HT1080 (cell line): ENCODE results near the gene KIZ. TPM values are rescaled to one million over a fixed set of nuclear protein-coding genes. Genes with fewer than 3 reads are reported as not detected.

Experiments used
- DNase-seq: peaks from one replicate; pipeline ENCODE4 v3.0.0-alpha.2; 2015; ENCODE audit warnings: low read depth
- total RNA-seq: library from RNA; depleted of rRNA; stranded (reverse); fragments of >200 nt; shearing (Covaris generic); gene quantifications from 2 replicates; pipeline ENCODE4 v1.2.3, GENCODE V29; 2014

KIZ gene
- total RNA-seq, 1 experiment from 2014 or later: 6.7 TPM

DNA sequence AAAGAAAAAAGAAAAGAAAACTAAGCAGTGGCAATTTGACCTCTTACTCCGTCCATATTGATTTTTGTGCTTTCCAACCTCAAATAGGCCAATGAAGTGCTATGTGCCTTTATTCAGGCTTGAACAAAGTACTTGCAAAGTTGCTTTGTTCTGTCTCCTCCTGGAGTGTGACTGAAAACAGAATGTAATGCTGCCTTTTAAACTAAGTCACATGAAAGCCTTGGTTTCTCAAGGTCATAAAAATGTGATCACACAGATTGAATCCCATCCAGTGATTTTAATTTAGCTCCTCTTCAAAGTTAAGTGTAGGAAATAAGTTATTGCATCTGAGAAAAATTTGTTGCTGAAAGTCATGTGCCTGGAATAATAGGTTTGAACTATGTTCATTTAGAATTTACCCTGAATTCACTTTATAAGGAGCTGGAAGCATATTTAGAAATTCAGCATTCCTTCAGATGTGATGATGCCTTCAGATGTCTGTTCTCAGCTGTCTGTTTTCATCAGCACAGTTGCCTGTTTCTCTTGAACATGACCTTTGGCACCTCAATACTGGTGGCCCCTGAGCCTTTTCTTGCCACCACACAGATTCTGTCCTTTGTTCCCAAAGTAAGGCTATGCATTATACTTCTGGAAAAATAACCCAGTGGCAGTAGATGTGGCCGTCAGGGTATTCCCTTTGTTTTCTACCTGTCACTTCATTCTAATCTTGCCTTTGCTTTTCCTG, 48.8 kb downstream of the KIZ start:
- no peak for DNase-seq

DNA sequence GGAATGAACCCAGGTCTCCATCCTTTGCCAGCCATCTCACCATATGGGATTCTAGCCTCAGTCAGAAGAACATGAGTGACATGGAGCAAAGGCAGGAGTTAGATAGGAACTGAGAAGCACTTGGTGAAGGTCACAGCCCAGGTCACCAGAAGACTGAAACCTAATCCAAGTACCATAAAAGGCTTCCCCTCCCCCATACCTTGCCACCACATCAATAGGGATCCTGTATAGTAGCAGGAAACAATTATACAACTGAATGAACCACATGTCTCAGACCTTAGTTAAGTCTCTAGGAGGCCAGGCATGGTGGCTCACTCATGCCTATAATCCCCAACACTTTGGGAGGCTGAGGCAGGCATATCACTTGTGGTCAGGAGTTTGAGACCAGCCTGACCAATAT, 49.6 kb downstream of the KIZ start:
- DNase-seq: no peak

DNA sequence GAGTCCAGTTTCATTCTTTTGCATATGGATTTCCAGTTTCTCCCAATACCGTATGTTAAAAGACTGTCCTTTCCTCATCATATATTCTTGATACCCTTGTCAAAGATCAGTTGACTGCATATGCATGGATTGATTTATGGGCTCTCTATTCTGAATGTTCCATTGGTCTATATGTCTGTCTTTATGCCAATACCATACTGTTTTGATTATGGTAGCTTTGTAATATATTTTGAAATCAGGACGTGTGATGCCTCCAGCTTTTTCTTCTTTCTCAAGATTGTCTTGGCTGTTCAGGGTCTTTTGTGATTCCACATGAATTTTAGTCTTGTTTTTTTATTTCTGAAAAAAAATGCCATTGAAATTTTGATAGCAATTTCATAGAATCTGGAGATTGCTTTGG, 51.9 kb downstream of the KIZ start:
- DNase-seq: no peak

GRCh38 chr20:21179757-21180156, 53.9 kb downstream of the KIZ start:
- no peak for DNase-seq

- DNase-seq: no peak
Measured at GRCh38 chr20:21180248-21180647, 54.4 kb downstream of the KIZ start.

GRCh38 chr20:21181028-21181427, 55.1 kb downstream of the KIZ start:
- no peak for DNase-seq

DNA sequence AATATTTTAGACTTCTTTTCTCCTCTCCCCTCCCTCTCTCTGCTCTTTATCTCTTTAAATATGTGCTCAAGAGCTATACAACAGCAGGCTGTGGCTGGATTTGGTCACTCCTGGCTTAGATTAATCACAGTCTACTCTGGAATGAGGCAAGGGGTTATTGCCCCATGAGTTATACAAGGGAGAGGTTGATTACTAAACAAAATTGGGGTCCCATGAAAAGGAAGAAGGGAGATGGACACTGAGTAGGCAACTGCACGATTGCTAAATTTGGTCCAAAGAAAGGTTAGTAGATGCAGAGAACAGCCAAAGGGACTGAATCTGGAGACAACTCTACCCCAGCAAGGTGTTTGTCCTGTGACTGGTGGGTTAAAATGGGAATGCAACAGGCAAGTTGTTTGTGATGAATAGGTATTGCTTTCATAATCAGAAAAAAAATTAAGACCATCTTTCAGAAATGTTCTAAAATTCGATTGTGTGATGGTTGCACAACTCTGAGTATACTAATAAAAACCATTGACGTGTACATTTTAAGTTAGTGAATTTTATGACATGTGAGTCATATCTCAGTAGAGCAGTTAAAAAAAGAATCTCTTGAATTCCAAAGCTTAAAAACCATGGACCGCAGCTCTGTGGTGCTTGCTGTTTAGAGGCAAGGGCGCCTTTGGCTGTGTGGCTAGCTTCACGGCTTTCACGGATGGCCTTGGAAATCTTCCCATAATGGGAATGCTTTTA, 57.1 kb downstream of the KIZ start:
- DNase-seq: peak; percentile 81

GRCh38 chr20:21183722-21184121, 57.8 kb downstream of the KIZ start:
- peak; percentile 41 for DNase-seq

DNA sequence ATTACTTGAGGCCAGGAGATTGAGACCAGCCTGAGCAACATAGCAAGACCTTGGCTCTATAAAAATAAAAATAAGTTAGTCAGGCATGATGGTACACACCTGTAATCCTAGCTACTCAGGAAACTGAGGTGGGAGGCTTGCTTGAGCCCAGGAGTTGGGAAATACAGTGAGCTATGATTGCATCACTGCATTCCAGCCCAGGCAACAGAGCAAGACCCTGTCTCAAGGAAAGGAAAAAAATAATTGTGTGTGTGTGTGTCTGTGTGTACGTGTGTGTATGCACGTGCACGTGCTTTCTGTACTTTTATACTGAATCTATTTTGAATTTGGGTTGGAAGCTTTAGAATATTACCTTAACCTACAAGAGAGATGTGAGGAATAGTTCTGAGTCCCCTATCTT, 58.9 kb downstream of the KIZ start:
- DNase-seq: peak; percentile 34

DNA sequence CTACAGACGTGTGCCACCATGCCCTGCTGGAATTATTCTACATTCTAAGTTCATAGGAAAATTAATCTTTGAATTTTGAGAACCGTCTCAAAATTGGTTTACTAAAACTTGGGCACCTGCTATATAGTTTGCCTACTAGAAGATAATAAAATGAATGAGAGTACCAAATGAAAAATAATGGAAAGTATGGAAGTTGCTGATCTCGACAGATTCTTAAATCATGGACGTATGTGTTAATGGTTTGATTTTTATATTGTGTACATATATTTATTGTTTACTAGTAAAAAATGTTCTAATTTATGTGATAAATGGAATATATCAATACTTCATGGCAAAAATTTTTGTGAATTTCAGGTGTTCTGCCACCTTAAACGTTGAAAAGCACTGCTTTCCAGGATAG, 60.0 kb downstream of the KIZ start:
- no peak for DNase-seq

DNA sequence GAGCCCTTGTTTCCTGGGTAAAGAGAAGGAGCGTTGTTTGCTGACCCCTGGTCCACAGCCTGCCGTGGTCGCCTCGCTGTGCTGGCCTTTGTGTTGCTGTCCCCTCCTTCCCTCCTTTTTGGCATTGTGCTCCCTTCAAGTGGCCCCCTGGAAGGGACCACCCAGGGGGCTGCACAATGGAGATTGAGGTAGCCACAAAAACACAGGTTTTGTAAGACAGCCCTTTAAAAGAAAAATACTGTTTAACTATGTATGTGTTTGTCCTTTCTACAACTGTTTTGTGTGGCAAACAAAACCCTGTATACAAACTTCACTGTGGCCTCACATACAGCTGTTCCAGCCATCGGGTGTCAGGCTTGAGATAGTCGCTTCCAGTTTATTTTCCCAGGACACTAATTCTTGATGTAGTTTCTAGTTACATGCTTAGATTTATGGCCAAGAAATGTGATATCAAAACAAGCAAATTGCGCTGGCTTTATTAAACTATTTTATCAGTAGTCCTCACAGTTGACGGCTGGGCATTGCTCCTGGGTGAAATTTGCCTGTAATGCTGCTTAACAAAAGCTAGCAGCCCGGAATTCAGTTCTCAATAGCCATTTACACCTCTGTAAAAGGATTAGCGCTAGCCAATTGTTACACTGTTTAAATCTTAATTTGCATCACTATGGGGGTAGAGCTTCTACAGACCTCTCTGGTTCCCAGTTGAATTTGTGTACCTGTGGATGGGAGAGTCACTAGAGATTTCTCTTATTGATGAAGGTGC, 64.1 kb downstream of the KIZ start:
- no peak for DNase-seq

DNA sequence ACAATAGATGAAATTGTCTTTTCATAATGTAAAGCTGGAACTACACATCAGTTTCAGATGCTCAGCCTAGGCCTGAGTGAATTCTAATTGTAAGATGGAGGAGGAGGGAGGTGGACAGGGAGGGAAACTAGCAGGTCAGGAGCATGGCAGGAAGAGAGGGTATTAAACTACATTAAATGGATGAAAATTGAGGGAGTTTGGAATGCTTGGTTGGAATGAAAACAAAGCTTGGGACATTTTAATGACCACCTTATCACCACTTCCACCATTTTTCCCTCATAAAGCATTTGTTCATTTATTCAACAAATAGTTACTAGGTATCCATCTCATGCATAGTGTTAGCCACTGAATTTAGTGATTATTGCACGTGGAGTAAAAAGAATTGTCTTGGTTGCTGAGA, 65.0 kb downstream of the KIZ start:
- DNase-seq: no peak

DNA sequence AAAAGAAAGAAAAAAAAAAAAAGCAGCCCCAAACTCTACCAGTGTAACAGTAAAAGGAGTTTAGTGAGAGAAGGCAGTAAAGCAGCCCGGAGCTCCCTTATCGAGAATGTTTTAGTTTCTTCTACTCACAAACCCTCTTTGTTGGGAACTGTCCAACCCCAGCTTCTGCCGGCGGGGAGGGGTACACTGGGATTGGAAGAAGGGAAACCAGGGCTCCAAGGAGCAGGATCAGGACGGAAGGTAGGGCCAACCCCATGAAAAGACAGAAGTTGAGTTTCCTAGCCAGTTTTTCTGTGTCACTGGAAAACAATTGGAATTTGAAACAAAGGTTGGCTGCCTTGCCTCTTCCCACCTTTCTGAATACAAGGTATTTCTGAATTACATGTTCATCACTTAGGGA, 66.0 kb downstream of the KIZ start:
- no peak for DNase-seq

DNA sequence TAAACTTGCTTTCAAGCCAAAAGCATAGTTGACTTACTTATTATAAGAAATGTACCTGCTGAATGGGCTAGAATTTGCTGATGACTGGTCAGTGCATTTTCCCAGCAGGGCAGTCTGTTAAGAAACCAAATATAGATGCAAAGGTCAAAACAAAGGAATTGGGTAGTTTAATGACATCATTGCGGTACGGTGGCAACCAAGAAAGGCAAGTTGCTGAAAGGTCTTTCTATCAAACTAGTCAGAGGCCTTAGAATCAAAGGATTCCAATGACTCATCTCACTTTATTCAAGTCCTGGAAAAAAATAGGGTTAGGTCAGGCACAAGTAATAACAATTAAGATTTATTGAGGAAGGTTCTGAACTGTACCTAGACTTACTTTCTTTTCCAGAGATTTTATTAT, 76.4 kb downstream of the KIZ start:
- peak; percentile 87 for DNase-seq

DNA sequence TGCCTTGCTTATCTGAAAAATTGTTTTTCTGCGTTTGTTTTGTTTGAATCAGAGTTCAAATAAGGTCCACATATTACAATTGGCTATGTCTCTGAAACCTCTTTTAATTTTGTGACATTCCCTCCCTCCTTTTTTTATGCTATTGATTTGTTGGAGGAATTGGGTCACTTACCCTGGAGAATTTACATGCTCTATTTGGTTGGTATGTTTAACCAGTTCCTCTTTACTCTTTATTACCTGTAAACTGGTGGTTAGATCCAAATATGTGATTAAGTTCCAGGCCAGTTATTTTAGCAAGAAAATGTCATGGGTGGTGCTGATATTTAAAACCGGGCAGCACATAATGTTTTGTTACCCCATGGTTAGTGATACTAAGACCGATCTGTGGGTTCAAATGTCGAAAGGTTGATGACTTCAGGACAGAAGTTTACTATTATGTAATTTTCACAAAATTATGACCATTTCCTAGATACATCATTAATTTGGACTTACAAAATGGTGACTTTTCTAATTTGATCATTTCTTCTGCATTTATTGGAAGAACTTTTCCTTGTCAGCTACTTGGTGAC, 77.3 kb downstream of the KIZ start:
- no peak for DNase-seq

DNA sequence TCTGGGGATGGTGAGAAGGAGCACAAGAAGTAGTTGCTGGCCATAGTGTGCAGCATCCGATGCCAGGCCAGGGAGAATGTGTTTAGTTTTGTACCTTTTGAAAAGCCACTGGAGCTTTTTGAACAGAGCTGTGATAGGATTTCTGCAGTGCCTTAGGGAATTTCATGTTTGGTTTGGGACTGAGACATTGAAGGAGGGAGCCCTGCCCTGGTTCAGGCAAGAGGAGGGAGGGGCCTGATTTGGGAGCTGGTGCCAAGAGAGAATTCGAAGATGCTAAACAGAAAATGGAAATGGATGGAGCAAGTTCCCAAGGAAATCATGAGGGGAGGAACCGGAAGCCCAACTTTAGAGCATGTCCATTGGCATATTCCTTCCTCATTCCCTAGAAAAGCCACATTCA, 80.7 kb downstream of the KIZ start:
- no peak for DNase-seq

DNA sequence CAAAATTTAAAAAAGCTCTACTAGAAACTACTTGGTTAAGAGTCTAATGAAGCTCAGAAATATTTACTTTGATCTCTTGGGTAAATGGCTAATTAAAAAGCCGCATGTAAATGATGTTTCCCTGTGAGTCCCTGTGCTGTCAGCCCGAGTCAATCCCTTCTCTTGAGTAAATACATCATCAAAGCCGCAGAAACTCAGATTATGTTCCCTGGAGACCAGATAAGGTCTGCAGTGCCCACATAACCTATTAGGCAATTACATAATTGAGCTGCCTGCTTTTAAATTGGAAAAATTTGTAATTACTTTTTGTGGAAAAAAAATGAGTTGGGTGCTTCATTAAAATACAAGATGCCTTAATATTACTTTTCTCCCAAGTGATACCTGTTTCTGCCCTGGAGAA, 83.1 kb downstream of the KIZ start:
- no peak for DNase-seq

- no peak for DNase-seq
Measured at GRCh38 chr20:21209668-21210067, 83.8 kb downstream of the KIZ start.

GRCh38 chr20:21213691-21214090, 87.8 kb downstream of the KIZ start:
- no peak for DNase-seq

- DNase-seq: no peak
Measured at GRCh38 chr20:21214431-21214830, 88.5 kb downstream of the KIZ start.

- DNase-seq: no peak
Measured at GRCh38 chr20:21219686-21220085, 93.8 kb downstream of the KIZ start.

- DNase-seq: no peak
Measured at GRCh38 chr20:21224217-21224616, 98.3 kb downstream of the KIZ start.
